Left colon (tissue), 2 donors: ENCODE measurements around the gene CYP2C8. TPM values are rescaled to one million over a fixed set of nuclear protein-coding genes. Genes with fewer than 3 reads are reported as not detected.
"Not testable (repeated sequence)": the region's sequence is repeated elsewhere in the genome, so short reads cannot be mapped to it uniquely, and the experiment has no call there.

Experiments used
- ATAC-seq: fragments of 200-7000 bp; cut with Tn5 transposase; one replicate; pipeline ENCODE4 v1.9.1; 2020; ENCODE audit warnings: mild to moderate bottlenecking, moderate library complexity
- DNase-seq, 2 donors: peaks; one replicate each; pipeline ENCODE4 v3.0.0-alpha.2; 2020
- intact Hi-C, 2 donors: fragments of 100-400 bp; cut with DNase I in 1 of 2; cut with micrococcal nuclease in 1 of 2; formaldehyde crosslinking; loops; one replicate each; pipeline versions ENCODE4 v1.11.2 to v1.14.0; 2022; cut with DNase I, micrococcal nuclease
- long read RNA-seq: library from polyadenylated mRNA; unstranded; transcript quantifications from one replicate; pipeline ENCODE4 v2.0.0, GENCODE V29; 2021
- total RNA-seq, 2 donors: library from RNA; stranded (reverse); fragmentation: NEBNext Ultra II Directional; extraction: Animal tissue kit (Norgen Biotek cat#: 25700); gene quantifications; one replicate each; pipeline ENCODE4 v1.2.1, GENCODE V29; 2021
- donor health status: DM: no; HTN: no; CAD: no.
- donor health status: DM: yes; HTN: yes; CAD: no.

CYP2C8 gene
- 1 to 10 TPM in 1 of 2 donors, under 1 TPM in 1; 0.82 to 3.6 TPM for total RNA-seq
- long read RNA-seq, result 0 reads

DNA sequence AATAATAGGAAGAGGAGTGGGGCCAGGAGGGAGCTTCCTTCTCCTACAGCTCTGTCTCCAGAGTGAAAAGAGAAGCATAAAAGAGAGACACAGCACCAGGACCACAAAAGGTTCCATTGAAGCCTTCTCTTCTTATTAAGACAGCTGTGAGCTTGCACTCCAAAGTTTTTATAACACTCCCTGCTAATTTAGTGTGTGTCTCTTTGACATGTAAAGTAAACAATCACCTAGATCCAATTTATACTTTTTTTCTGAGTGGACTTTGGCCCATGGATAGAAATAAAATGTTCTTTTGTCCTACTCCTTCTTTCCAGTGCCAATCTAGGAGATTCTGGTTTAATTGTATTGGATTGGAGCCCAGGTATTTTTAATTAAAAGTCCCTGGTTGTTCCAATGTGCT lies at the start of gene CYP2C8:
Gene CYP2C8 (minus strand): TSS at position 212 of the 400 bp plus-strand sequence. CDS start 95 bp downstream, at position 117.
- DNase-seq (no peak), ATAC-seq (peak; percentile 76)
- intact Hi-C loops, result no loop called here

- DNase-seq, result no peak
- no peak for ATAC-seq
- intact Hi-C loops, result no loop called here
These were observed 47.6 kb upstream of the CYP2C8 start for GRCh38 chr10:95116869-95117269.

DNA sequence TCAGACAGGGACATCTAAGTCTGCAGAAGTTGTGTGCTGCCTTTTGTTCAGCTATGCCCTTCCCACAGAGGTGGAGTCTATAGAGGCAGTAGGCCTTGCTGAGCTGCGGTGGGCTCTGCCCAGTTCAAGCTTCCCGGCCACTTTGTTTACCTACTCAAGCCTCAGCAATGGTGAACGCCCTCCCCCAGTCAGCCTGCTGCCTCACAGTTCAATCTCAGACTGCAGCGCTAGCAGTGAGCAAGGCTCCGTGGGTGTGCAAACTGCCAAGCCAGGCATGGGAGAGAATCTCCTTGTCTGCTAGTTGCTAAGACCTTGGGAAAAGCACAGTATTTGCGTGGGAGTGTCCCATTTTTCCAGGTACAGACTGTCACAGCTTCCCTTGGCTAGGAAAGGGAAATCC lies 41.5 kb upstream of the CYP2C8 start:
- intact Hi-C loops, DNase-seq, ATAC-seq: not testable (repeated sequence)

GRCh38 chr10:95097805-95098204 lies 28.5 kb upstream of the CYP2C8 start:
- ATAC-seq, result peak; percentile 72
- DNase-seq, result no peak
- intact Hi-C loops, result no loop called here

- ATAC-seq (peak; percentile 98), DNase-seq (peak; percentile 67 to 85)
- intact Hi-C loops, result no loop called here
These were observed 26.8 kb upstream of the CYP2C8 start for GRCh38 chr10:95096143-95096542.

- ATAC-seq, intact Hi-C loops, DNase-seq: not testable (repeated sequence)
These were observed 10.3 kb upstream of the CYP2C8 start for GRCh38 chr10:95079626-95080025.

GRCh38 chr10:95077556-95077955 lies 8.3 kb upstream of the CYP2C8 start:
- intact Hi-C loops, result no loop called here
- DNase-seq (no peak), ATAC-seq (no peak)

DNA sequence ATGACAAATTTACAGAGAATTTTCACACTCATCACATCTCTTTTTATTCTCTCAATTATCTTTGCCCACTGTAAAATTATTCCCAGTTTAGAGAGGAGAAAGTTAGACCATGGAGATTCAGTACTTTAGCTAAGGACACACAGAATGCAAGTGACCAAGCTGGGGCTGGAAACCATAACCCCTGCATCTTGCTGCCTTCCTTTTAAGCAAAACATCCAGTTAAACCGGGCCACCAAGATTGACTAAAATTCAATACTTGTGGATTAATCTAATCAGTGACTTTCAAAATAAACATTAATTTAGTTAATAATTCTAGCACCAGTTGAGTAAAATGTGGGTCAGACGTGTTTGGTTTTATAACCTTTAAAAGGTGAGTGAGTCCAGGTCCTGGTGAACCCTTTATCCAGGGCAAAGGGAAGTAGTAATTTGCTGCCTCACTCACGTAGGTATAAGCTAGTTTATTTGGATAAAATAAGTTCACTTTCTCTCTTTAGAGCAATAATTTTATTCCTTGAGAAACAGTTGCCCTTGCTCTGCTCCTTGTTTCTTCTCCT lies 1.9 kb upstream of the CYP2C8 start:
- DNase-seq (no peak), ATAC-seq (no peak)
- intact Hi-C loops, result no loop called here

DNA sequence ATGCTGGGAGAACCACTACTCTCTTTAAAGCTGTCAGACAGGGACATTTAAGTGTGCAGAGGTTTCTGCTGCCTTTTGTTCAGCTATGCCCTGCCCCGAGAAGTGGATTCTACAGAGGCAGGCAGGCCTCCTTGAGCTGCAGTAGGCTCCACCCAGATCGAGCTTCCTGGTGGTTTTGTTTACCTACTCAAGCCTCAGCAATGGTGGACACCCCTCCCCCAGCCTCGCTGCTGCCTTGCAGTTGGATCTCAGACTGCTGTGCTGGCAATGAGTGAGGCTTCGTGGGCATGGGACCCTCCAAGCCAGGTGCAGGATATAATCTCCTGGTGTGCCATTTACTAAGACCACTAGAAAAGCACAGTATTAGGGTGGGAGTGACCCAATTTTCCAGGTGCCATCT lies 5.2 kb downstream of the CYP2C8 start:
- ATAC-seq, intact Hi-C loops, DNase-seq: not testable (repeated sequence)

- intact Hi-C loops, result no loop called here
- ATAC-seq (no peak), DNase-seq (no peak)
These were observed 12.4 kb downstream of the CYP2C8 start for GRCh38 chr10:95056744-95057363.

DNA sequence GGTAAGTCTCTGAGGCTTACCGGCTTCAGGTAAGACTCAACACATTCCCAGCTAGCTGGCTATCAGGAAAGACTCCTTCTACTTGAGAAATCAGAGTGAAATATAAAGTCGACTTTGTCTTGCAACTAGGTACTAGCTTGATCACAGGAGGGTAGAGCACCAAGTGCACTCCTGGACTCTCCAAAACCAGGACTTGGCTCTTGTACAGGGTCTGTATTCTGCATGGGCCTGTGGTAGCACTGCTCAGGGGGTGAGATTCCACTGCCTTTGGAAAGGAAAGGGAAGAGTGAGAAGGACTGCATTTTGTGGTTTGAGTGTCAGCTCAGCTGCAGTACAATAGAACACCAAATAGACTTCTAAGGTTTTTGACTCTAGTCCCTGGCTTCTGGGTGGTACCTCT lies 19.4 kb downstream of the CYP2C8 start:
- no peak for DNase-seq
- intact Hi-C loops, result no loop called here
- no peak for ATAC-seq

- intact Hi-C loops, result no loop called here
- ATAC-seq, result no peak
- no peak for DNase-seq
These were observed 21.1 kb downstream of the CYP2C8 start for GRCh38 chr10:95048206-95048605.

- no peak for ATAC-seq
These were observed 30.0 kb downstream of the CYP2C8 start for GRCh38 chr10:95039281-95039680.

DNA sequence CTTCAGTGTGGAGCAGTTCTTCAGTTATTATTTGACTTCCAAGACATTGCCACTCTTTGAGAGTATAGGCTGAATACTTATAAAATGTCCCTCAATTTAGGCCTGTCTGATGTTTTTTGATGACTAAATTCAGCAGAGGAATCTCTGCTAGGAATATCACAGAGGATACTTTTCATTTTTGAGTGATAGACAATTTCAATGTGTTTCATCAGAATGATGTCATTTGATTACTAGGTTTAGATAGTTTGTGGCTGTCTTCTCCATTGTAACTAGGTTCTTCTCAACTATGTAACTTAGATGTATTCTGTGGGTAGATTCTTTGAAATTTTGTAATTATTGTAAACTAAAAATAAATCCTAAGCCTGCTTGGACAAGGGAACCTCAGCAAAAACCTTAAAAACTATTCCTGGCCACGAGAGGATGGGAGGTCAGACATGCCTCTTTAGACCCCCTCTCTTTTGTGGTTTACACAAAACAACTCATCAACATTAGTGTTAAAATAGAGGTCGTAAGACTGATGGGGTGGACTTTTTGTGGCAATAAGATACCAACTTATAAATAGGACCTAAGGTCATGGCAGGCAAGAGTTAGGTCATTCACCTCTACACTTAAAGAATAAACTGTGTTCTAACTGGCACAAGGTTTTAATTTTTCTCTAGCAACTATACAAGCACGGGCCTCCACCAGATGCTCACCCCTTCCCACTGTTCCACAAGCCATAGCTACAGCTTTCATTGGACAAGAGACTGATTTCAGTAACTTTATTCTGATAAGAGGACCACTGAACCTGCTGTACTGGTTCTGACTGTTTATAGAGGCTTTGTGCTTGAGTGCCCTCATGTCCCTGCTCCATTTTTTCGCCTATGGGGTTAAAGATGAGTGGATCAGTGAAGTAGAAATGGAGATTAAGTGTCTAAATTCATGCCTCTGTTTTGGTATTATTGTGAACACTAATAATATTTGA lies 33.7 kb downstream of the CYP2C8 start:
- no peak for ATAC-seq
- intact Hi-C loops, result no loop called here
- no peak for DNase-seq

More at GRCh38 chr10:95039281-95039680, 30.0 kb downstream of the CYP2C8 start:
- intact Hi-C loops, result no loop called here
- no peak for DNase-seq

GRCh38 chr10:95034401-95034800 lies 34.9 kb downstream of the CYP2C8 start:
- intact Hi-C loops, result no loop called here
- ATAC-seq, result peak; percentile 76

DNA sequence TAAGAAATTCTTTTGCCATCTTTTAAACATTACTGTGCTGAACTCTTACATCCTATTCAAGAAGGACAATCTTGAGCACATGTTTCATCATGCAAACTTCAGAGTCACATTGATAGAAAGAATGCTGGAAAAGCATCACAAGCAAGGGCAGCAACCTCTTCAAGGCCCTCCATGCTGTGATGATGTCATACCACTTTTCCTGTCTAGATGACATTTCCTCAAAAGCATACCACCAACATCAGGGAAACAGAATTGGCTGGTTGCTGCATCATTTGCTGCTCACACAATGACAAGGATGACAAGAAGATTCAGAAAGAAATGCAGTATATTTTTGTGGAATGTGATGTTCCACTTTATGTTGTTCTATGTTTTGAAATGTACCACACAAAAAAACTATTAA lies 37.6 kb downstream of the CYP2C8 start:
- ATAC-seq (no peak), DNase-seq (no peak)
- intact Hi-C loops, result no loop called here

More at GRCh38 chr10:95034401-95034800, 34.9 kb downstream of the CYP2C8 start:
- DNase-seq, result no peak

- intact Hi-C loops, result no loop called here
- no peak for DNase-seq
- no peak for ATAC-seq
These were observed 42.8 kb downstream of the CYP2C8 start for GRCh38 chr10:95026461-95026860.

- ATAC-seq (no peak), DNase-seq (no peak)
- intact Hi-C loops, result no loop called here
These were observed 71.5 kb downstream of the CYP2C8 start for GRCh38 chr10:94997741-94998174.

DNA sequence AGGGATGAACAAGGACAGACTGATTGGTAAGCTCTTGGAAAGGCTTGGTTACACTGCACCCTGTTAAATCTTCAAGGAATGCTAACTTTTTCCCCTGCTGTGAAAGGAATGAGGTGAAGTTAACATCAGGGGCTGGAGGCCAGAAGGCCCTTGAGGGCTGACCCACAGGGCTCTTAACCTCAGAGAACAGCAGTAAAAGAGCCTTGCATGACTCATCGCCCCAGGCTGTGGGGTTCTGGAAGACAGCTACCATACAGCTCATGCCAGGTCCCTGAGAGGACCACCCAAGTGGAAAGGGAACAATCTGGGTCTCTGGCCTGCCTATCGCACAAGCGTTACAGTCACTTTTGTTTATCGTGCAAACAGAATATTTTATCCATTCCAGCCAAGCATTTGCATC lies 76.5 kb downstream of the CYP2C8 start:
- intact Hi-C loops, result no loop called here
- DNase-seq (peak in 1 of 2 donors; percentile 6), ATAC-seq (no peak)
